HG03064 (cell line): Measurements from ENCODE around the gene DPYD.

Experiments used
- ATAC-seq: cut with Tn5 transposase; IDR thresholded peaks from one replicate; pipeline ENCODE4 v1.9.1; 2021; ENCODE audit warnings: low read depth; ENCODE audit not compliant: unreplicated experiment

Gene DPYD

DNA sequence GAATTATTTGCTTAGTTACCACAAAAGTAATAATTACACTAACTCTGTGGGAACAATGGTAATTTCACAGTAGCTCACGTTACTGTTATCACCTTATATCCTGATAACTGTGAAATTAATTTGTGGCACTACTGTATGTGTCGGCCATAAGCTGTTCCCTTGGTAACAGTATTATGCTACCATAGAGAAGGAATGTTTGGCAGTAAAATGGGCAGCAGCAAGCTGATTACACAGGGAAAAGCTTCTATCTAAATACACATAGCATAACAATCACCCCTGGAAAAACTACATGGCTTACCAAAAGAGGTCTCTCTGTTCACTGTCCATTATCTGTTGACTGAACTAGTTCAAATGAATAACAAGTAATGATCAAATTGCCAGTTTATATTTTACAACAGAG, 124.1 kb downstream of the DPYD start:
- no peak for ATAC-seq

DNA sequence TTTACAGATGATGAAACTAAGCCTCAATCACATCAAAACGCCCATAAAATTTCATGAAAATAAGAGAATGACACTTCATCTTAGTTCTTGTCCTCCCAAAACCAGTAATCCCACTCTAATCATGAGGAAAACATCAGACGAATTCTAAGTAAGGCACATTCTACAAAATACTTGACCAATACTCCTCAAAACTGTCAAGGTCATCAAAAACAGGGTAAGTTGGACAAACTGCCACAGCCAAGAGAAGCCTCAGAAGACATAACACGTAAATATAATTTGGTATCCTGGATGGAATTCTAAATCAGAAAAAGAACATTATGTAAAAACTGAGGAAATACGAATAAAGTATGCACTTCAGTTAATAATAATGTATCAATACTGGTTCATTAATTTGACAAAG, 128.2 kb downstream of the DPYD start:
- no peak for ATAC-seq

DNA sequence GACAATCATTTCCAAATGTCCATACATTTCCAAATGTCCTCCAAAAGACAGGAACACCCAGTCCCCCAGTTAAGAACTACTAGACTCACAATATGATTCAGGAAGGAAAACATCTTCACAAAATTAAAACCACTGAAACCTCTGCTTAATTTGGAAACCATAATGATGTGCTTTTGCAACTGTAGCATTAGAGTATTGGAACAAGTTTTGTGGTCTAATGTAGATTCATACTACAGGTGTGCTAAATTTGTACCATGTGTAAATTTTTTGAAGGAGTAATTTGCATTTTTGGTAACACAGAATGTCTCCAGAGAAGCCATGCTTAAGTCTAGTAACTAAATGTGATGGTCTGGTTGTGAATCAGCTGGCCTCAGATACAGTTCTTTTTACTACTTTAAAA, 129.6 kb downstream of the DPYD start:
- ATAC-seq = no peak

DNA sequence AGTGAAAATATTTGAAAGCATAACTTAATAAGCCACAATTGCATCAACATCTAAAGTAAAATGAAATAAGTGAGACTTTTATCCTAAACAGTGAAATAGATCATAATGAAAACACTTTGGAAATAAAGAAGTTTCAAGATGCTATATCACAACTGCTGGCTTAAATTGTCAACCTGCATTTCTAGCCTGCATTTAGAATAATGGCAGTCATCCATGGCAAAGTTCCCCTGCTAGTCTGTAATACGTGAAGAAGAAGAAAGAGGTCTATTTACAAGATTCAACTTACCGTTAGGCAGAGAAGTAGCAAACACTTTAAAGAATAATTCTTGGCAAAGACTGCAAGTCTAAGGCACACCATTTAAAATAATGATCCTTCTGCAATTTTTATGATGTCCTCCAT, 133.6 kb downstream of the DPYD start:
- no peak for ATAC-seq

DNA sequence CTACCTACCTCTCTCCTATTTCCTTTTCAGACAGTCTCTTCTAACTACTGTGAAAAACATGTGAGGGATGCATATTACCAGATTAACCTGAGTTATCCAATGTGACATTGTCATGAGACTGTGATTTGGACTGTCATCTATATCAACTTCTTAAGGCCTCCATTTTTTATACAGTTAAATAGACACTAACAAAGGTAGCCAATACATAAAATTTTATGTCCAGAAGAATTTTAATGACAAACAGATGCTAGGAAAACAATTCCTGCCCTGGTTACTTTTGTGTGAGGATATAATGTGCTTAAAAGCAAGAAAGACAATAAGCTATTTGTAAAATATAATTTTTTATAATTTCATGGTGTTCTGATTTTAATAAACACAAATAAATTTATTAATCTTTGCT, 136.2 kb downstream of the DPYD start:
- no peak for ATAC-seq

DNA sequence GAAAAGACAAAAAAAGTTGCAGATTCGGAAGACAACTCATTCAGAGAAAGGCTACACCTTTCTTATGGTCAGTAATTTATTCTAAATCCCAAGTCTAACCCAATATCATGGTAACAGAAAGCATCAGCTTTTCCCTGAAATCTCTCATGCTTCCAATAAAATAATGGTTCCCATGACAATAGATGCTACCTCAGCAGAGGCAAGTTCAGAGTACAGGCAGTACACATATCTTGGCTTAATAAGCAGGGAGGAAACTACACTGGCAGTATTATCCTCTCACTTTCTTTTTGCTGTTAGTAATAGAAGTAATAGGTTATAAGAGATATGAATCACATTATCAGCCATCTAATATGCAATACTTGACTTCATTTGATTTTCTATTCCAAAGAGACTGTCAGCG, 137.1 kb downstream of the DPYD start:
- no peak for ATAC-seq

DNA sequence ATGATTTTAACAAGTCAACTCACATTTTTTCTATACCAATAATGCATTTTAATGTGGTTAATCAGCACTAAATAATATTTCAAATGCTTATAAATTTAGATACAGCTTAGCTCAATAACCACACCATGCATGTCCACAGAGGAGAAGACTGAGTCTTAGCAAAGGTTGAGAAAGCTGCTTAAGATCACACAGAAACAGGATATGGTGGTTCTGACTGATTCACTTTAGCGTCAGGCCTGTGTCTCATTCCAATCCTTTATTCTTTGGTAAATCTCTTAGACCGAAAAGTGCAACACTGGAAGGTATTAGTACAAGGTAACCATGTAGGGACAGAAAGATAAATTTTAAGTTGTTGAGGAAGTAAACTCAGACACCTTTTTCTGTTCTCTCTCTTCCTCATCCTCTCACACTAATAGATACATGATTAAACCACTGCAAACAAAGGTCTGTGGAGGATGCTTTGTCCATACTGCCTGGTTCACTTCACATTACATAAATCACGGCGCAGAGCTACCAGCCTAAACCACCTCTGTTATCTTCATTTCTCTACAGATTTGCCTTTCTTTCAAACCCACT, 139.0 kb downstream of the DPYD start:
- ATAC-seq = peak; percentile 57

DNA sequence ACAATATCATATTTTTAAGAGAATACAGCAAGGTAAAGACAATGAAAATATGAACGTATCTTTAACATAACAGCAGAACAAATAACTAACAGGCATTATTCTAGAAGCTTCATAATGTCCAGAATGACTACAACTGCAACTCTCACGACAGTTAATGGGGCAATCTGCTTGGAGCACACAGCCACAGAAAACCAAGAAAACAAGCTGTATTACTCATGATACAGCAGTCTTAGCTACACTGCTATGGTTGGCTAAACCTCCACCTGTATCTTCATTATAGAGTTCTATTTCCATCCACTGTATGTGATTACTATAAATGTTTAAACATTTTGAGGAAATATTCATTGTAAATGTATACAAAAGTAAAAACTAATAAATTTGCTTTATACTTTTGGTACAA, 139.9 kb downstream of the DPYD start:
- no peak for ATAC-seq

DNA sequence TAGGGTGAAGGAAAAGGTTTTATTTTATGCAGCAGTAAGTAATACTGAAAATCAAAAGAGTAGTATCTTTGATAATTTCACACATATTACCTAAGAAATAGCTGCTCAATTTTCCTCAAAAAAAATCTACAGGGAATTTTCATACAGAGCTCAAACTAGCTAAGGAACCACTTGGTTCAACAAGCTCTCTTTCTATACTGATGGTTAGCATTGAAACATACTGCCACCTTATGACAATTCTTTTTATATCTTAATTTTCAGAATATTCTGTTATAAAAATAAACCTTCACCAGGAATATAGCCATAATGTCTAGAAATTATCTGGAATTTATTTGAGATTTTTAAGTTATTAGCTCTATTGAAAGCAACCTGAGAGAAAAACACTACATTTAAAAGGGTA, 142.1 kb downstream of the DPYD start:
- ATAC-seq = no peak

DNA sequence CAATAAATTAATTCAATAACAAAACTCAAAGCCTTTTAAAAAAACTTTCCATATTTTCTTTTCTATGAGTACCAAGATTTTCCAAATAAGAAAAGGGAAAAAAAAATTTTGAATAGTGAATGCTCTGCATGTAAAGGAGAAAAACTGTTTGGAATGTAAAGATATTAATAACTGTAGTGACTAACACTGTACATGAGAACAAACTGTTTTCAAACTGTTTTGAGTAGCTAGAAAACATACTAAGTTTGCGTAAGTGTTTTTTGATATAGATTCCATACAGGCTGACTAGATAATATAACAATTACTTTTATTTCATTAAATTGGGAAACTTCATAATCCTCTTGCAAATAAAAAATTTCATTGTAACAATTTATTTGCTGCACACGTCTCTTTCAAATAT, 150.5 kb downstream of the DPYD start:
- ATAC-seq = no peak

DNA sequence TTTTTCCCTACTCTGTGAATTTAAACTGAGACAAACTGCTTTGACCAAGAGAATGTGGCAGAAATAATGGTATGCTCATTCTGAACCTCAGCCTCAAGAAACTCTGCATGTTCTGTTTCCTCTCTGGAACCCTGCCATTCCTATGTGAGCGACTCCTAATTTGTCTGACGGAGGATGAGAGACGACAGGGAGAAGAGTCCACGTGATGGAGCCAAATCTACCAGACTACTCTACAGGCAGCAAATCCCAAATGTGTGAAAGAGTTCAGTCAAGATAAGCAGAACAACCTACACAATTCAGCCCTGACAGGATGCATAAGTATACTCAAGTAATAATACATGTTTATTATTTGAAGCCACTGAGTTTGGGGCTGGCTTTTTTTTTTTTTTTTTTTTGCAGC, 153.5 kb downstream of the DPYD start:
- no peak for ATAC-seq

DNA sequence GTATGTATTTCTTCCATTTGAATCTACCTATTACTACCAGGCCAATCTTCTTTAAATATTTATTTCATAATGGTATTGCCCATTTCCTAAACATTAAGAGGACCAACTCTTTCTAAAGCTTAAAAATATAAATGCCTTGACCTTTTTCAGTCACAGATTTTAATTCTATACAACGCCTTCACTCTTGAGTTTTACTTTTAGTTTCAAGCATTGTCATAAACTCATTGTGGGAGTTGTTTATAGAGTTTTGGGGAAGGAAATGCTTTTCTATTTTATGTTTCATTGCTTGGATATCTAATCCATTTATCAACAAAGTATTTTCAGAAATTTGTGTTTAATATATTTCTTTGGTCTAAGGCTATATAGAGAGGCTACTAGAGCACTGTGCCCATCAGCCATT, 155.8 kb downstream of the DPYD start:
- ATAC-seq = no peak

DNA sequence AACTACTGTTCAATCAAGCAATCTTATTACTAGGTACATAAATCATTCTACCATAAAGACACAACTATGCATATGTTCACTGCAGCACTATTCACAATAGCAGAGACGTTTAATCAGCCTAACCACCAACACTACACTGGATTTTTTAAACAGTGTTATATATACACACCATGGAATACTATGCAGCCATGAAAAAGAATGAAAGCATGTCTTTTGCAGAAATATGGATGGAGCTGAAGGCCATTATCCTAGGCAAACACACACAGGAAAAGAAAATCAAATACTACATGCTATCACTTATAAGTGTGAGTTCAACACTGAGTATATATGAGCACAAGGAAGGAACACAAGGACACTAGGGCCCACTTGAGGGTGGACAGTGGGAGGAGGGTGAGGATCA, 159.2 kb downstream of the DPYD start:
- no peak for ATAC-seq

DNA sequence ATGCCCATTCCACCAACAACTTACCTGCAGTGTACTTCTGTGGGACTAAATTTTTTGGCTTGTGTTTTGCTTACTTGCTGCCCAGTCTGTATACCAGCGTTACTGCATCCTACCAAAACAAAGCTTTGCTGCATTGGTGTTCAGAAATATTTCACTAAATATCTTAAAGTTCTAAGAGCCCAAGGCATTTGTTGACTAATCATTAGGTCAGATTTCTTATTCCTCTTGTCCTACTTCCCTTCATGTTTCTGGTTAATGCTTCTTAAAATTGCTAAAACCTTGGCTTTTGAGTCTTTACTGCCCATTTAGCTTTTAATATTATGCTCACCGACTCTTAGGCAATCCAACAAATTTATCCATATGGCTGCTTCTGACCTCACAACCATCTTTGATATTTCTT, 161.8 kb downstream of the DPYD start:
- ATAC-seq = no peak

DNA sequence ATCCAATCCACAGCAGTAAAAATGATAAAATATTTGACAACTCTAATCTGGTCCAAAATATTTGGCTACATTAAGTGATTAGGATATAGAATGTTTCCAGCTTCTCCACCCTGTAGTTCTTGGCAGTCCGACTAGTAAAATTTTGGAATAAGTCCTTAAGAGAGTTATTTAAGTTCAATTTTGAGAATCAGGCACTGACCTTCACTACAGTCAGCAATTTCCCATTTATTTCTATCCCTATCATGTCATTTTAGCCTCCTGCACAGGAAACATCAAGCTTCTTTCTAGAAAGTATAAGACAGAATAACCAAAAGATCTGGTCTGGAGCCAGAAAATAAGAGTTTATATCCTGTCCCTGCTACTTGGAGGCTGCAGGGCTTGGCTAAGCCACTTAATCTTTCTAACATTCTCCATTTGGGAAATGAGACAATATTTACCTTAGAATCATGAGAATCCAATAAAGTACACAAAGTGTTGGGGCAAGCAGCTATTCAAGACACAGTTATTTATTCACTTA, 162.2 kb downstream of the DPYD start:
- no peak for ATAC-seq

DNA sequence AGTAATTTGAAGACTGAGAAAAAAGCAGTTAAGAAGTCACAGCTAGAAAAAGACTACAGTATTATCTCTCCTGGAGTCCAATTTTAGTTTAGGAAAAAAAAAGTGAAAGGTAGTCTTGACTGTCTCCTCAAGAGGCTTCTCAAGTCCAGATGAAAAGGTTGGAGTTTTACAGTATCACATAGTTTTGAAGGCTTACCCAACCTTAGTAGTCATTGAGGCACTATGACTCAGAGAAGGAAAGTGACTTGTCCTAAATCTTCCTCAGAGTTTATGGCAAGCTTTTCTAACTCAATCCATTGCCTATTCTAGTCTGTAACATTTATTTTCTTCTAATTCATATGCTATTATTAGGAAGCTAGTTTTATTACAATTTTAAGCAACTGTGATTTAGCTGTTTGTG, 174.9 kb downstream of the DPYD start:
- ATAC-seq = no peak

DNA sequence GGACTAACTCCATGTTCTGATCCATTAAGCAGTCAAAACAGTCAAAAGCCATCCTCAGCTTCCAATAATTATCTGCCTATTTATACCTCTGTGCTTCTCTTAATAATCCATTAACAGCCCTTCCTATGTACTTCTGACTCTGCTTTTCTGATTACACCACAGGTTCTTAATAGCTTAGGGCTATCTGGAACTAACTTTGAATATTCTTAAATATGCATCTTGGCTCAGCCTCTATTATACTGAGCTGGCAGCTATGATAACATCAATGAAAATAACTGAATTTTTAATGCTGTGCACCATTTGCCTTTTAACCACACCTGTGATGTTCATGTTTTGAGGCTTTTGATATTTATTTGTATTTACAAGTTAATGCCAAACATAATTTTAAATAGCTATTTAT, 175.9 kb downstream of the DPYD start:
- no peak for ATAC-seq

DNA sequence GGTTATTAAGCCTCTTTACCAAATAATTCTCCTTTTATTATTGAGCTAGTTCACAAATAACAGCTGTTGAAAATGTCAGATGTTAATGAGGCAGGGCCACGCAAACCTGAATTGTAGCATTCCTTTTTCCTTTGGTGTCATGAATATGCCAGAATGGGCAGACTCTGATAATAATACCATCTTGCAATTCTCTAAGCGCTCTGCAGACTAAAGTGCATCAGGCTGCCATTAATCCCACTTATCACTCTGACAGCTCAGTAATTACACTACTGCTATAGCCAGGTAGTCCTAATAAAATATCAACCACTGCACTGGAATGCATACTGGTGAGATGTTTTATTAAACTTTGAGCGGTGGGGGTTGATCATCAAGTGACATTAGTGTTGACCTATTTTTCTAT, 177.7 kb downstream of the DPYD start:
- no peak for ATAC-seq

DNA sequence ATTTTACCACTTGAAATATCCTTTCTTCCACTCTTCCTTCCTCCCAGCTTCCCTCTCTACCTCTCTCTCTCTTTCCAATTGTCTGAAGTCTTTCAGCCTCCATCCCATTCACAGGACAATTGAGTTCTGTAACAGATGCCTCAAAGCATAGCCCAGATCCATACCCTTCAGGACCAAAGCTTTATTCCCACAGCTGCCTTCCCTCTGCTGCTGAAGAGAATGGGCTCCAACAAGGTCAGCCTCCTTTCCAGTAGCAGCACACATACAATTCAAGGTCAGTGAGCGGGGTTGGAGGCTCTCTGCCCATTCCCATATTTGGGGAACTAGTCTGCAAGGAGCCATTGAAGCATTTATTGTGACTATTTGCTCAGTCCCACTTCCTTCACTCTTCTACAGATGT, 179.9 kb downstream of the DPYD start:
- no peak for ATAC-seq

DNA sequence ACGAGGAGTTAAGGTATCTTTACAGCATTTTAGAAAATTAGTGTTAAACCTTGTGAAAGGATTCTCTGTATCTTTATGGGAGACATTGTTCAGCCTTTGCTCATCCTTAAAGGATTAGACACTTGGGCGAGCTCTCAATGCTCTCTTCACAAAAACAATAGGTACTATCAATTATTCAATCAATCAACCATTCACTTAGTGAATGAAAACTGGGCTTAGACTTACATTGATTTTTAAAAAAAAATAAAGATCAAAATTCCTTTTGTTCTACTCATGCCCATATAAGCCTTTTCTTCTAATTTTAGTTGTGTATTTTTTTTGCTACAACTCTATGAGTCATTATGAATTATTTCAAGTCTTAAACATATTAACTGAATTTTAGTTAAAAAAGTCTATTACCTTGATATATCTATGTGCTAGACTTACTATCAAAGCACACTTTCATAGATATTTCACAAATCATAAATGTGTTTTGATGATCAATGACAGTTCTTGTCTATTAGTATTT, 181.2 kb downstream of the DPYD start:
- ATAC-seq = no peak

DNA sequence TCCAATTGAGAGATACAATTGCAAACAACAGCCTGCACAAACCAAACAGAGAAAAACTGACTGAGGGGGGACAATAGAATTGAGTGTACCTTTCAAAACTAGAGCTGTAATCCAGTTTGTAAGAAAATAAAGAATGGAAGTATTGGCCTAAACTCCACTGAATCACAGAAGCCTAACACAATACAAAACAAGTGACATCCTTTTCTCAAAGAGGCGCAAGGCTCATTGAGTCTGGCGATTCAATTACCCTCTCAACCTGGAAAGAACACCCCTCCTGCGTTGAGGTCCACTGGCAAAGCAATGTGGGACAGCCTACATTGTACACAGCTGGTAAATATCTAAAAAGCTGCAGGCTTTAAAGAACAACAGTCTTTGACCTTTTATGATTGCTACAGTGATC, 182.6 kb downstream of the DPYD start:
- no peak for ATAC-seq

DNA sequence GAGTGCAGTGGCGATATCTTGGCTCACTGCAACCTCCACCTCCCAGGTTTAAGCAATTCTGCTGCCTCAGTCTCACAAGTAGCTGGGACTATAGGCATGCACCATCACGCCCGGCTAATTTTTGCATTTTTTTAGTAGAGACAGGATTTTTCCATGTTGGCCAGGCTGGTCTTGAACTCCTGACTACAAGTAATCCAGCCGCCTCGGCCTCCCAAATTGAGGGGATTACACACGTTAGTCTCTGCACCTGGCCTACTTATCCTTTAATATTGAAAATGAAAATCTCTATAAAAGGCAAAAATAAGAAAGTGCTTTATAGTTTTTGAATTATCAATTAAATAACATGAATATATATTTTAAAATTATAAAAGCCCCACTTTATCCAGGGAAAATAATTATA, 190.6 kb downstream of the DPYD start:
- no peak for ATAC-seq

DNA sequence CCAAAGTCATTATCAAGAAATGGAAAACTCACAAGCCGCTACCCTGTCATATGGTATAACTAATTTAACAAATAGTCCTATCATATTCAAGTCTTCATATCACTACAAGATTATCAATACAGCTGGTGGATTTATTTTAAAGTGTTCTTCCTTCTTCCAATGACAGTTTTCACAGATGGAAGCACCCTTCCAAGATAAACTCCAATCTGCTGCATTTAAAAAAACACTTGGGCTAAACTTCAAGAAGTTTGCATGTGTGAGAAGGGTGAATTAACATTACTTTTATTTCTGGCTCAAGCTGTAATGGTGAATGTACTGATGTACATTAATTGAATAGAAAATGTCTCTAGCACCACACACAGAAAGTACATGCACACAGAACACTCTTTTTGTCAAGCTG, 192.4 kb downstream of the DPYD start:
- no peak for ATAC-seq
